ENCODE data around the gene ORC3. TPM values are rescaled to one million over a fixed set of nuclear protein-coding genes. Genes with fewer than 3 reads are reported as not detected.

ORC3 gene
- total RNA-seq, 1 donor from 2014 or later = 20.5 TPM

DNA sequence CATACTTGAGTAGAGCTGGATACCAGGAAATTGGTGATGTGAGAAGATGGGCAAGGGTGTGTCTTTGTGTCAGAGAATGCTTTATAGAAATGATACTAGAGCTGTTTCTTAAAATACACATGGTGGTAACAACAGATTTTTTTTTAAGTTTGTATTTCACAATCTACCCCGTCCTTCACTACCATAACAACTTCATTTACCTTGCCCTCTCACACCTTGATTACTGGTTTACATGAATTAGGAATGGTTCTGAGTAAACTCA is 45.5 kb upstream of the ORC3 start:
- no peak overlapping the region for H3K4me3 ChIP-seq
- no peak overlapping the region for H3K27ac ChIP-seq (replicated peaks)
- intact Hi-C loops (cut with micrococcal nuclease) = no loop called here
- peaks cover 59% of the 10 kb centered on the region for H3K36me3 ChIP-seq
- no peaks in the 10 kb centered on the region for H3K27me3 ChIP-seq (ENCODE audit: low read depth)
- peaks cover 20% of the 10 kb centered on the region for H3K4me1 ChIP-seq
- H3K9me3 ChIP-seq (replicated peaks) = no peaks in the 10 kb centered on the region
- TF ChIP-seq, protein P1, sequence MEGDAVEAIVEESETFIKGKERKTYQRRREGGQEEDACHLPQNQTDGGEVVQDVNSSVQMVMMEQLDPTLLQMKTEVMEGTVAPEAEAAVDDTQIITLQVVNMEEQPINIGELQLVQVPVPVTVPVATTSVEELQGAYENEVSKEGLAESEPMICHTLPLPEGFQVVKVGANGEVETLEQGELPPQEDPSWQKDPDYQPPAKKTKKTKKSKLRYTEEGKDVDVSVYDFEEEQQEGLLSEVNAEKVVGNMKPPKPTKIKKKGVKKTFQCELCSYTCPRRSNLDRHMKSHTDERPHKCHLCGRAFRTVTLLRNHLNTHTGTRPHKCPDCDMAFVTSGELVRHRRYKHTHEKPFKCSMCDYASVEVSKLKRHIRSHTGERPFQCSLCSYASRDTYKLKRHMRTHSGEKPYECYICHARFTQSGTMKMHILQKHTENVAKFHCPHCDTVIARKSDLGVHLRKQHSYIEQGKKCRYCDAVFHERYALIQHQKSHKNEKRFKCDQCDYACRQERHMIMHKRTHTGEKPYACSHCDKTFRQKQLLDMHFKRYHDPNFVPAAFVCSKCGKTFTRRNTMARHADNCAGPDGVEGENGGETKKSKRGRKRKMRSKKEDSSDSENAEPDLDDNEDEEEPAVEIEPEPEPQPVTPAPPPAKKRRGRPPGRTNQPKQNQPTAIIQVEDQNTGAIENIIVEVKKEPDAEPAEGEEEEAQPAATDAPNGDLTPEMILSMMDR (IDR thresholded peaks at IDR 0.05; ENCODE audit: borderline replicate concordance) = no peak
- no peak for DNase-seq

DNA sequence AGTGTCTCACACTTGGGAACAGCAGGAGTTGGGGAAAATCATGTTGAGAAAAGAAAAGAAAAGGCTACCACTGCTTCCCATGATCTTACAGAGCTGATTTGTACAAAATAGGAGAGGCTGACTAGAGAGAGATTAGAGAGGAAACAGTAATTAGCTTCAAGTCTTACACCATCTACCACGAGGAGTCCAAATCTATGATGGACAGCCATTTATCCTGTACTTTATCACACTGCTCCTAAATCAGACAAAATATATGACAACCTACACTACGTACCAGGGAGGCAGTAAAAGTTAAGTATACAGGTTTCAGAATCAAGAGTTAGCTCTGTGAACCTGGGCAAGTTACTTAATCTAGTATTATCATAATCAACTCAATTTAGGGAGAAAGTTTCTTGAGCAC is 38.1 kb upstream of the ORC3 start:
- intact Hi-C loops (cut with micrococcal nuclease) = no loop called here
- H3K36me3 ChIP-seq = peaks cover 74% of the 10 kb centered on the region

DNA sequence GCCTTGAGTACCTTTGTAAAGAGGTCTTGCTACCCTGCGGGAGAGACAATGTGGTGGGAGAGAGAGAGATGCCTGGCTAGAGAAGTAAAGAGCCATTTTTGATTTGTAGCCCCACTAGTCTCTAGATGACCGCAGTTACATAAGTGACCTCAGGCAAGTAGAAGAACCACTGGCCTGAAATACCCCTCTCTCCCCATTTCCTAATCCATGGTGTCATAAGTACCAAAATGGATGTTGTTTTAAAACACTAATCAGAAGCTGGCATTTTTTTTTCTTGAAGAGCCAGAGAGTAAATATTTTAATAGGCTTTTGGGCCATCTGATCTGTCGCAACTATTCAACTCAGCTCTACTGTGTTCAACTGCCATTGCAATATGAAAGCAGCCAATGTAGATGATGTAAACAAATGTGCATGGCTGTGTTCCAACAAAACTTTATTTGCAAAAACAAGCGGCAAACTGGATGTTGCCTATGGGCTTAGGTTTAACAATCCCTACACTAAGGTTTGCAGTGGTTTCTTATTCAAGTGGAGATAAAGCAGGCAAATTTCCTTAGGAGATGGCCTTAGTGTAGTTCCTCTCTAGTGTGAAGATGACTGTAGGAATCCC is 36.7 kb upstream of the ORC3 start:
- no peaks in the 10 kb centered on the region for H3K9me3 ChIP-seq (replicated peaks)
- no peak overlapping the region for H3K27ac ChIP-seq (replicated peaks)
- H3K36me3 ChIP-seq = peaks cover 76% of the 10 kb centered on the region
- TF ChIP-seq, protein P1 (IDR thresholded peaks at IDR 0.05; ENCODE audit: borderline replicate concordance) = no peak
- H3K4me1 ChIP-seq = no peaks in the 10 kb centered on the region
- no peak for DNase-seq
- intact Hi-C loops (cut with micrococcal nuclease) = no loop called here
- no peaks in the 10 kb centered on the region for H3K27me3 ChIP-seq (ENCODE audit: low read depth)
- no peak overlapping the region for H3K4me3 ChIP-seq

More for the DNA sequence above, 38.1 kb upstream of the ORC3 start:
- no peaks in the 10 kb centered on the region for H3K9me3 ChIP-seq (replicated peaks)
- no peaks in the 10 kb centered on the region for H3K4me1 ChIP-seq
- H3K27ac ChIP-seq (replicated peaks) = no peak overlapping the region
- no peaks in the 10 kb centered on the region for H3K27me3 ChIP-seq (ENCODE audit: low read depth)
- TF ChIP-seq, protein P1 (IDR thresholded peaks at IDR 0.05; ENCODE audit: borderline replicate concordance) = no peak
- DNase-seq = no peak
- no peak overlapping the region for H3K4me3 ChIP-seq

DNA sequence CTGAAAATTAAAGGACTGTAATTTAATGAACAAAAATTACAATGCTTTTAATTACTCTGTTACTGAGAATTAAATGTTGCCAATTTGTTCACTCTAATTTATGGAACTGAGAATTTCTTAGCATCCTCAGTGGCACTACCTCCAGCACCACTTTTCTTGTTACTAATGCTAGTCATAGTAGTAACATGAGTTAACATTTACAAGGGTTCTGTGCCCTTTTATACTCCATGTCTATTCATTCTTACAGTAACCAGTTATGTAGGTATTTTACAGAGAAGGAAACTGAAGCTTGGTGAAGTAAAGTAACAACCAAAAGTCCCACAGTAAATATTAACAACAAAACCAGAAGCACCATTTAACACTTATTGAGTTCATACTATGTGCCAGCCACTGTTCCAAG is 34.4 kb upstream of the ORC3 start:
- TF ChIP-seq, protein P1 (IDR thresholded peaks at IDR 0.05; ENCODE audit: borderline replicate concordance) = no peak
- H3K4me3 ChIP-seq = no peak overlapping the region
- H3K36me3 ChIP-seq = peaks cover 80% of the 10 kb centered on the region

DNA sequence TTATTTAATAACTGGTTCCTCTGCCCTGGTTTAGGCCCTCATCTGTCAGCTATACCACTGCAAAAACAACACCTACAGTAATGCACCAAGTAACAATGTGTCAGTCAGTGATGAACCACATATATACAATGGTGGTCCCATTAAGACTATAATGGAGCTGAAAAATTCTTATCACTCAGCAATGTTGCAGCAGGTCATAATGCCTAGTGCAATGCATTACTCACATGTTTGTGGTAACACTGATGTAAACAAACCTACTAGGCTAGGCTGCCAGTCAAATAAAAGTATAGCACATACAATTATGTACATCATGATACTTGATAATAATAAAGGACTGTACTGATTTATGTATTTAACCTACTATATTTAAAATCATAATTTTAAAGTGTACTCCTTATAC is 31.5 kb upstream of the ORC3 start:
- peaks cover 94% of the 10 kb centered on the region for H3K36me3 ChIP-seq
- no peaks in the 10 kb centered on the region for H3K4me1 ChIP-seq
- H3K27me3 ChIP-seq (ENCODE audit: low read depth) = no peaks in the 10 kb centered on the region
- no peak overlapping the region for H3K4me3 ChIP-seq
- intact Hi-C loops (cut with micrococcal nuclease) = no loop called here
- no peak for DNase-seq
- TF ChIP-seq, protein P1 (IDR thresholded peaks at IDR 0.05; ENCODE audit: borderline replicate concordance) = no peak
- no peak overlapping the region for H3K27ac ChIP-seq (replicated peaks)
- no peaks in the 10 kb centered on the region for H3K9me3 ChIP-seq (replicated peaks)

More for the DNA sequence above, 34.4 kb upstream of the ORC3 start:
- Histone ChIP-seq H3K4me1 (no peaks in the 10 kb centered on the region), H3K9me3 (replicated peaks) (no peaks in the 10 kb centered on the region), H3K27ac (replicated peaks) (no peak overlapping the region), H3K27me3 (ENCODE audit: low read depth) (no peaks in the 10 kb centered on the region)
- DNase-seq = no peak
- intact Hi-C loops (cut with micrococcal nuclease) = no loop called here
